Measurements from ENCODE around the gene ZNF746.

Gene ZNF746

DNA sequence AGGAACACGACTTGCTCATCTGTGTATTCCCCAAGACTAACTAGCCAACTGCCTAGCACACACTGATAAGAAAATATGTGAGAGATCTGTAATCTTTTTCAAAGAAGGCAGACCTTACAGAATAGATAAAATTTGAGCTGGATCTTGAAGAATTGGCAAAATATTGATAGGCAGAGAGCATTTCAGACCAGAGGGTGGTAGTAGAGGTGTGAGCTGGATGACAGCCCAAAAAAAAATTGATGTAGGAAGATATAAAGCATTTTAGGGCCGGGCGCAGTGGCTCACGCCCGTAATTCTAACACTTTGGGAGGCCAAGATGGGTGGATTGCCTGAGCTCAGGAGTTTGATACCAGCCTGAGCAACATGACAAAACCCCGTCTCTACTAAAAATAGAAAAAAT, 1.2 kb upstream of the ZNF746 start:
- no peak for ATAC-seq

DNA sequence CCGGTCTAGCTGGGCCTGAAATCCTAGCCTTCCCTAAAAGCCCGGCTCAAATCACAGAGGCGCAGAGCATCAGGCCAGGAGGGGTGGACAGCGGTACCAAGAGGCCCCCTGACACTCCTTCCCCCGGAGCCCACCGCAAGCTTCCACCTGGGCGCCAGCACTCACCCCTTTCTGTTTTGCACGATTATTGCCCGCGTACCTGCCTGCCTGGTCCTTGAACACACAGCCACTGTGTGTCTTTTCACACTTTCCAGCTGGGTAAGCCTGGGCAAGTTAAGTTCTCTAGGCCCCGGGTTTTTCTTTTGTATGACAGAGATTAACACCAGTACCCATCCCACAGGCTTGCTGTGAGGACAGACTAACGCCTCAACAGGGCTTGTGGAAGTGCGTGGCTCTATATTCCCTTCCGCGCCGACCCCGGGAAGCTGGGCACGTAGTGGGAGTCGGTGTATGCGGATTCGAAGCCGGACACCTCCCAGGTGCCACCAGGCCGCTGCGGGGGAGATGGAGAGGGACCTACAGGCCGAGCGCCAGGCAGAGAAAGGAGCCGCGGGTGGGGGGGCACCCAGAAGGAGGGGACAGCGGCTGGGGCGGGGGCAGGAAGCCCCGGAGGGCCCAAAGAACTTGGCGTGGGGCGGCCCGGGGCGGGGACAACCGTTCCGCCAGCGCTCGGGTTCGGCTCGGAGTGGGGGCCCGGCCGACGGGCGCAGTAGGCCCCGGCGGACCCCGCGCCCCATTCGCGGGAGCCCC, 792 bp downstream of the ZNF746 start:
- TF ChIP-seq ISL1 (CRISPR knock-in tag; IDR thresholded peaks at IDR 0.05) (no peak), ARNTL (CRISPR knock-in tag; IDR thresholded peaks at IDR 0.05; ENCODE audit: borderline replicate concordance, low read depth) (no peak), ZFP30 (CRISPR knock-in tag; IDR thresholded peaks at IDR 0.05) (no peak), BACH2 (CRISPR knock-in tag; IDR thresholded peaks at IDR 0.05; ENCODE audit: borderline replicate concordance) (no peak), ZC3H10 (CRISPR knock-in tag; IDR thresholded peaks at IDR 0.05) (no peak), CSDC2 (CRISPR knock-in tag; IDR thresholded peaks at IDR 0.05) (no peak), ZNF8 (CRISPR knock-in tag; IDR thresholded peaks at IDR 0.05) (no peak), ZFP3 (CRISPR knock-in tag; IDR thresholded peaks at IDR 0.05) (no peak), ZNF70 (CRISPR knock-in tag; IDR thresholded peaks at IDR 0.05) (no peak), TCF4 (CRISPR knock-in tag; IDR thresholded peaks at IDR 0.05; ENCODE audit: borderline replicate concordance) (no peak), ESRRG (CRISPR knock-in tag; IDR thresholded peaks at IDR 0.05) (no peak), OSR1 (CRISPR knock-in tag; IDR thresholded peaks at IDR 0.05) (no peak), ZNF565 (CRISPR knock-in tag; conservative IDR thresholded peaks at IDR 0.05; ENCODE audit: low read depth) (no peak)
- TF ChIP-seq, protein P1, sequence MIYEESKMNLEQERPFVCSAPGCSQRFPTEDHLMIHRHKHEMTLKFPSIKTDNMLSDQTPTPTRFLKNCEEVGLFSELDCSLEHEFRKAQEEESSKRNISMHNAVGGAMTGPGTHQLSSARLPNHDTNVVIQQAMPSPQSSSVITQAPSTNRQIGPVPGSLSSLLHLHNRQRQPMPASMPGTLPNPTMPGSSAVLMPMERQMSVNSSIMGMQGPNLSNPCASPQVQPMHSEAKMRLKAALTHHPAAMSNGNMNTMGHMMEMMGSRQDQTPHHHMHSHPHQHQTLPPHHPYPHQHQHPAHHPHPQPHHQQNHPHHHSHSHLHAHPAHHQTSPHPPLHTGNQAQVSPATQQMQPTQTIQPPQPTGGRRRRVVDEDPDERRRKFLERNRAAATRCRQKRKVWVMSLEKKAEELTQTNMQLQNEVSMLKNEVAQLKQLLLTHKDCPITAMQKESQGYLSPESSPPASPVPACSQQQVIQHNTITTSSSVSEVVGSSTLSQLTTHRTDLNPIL (CRISPR knock-in tag; IDR thresholded peaks at IDR 0.05; ENCODE audit: low read depth) = no peak
- TF ChIP-seq, protein P2, sequence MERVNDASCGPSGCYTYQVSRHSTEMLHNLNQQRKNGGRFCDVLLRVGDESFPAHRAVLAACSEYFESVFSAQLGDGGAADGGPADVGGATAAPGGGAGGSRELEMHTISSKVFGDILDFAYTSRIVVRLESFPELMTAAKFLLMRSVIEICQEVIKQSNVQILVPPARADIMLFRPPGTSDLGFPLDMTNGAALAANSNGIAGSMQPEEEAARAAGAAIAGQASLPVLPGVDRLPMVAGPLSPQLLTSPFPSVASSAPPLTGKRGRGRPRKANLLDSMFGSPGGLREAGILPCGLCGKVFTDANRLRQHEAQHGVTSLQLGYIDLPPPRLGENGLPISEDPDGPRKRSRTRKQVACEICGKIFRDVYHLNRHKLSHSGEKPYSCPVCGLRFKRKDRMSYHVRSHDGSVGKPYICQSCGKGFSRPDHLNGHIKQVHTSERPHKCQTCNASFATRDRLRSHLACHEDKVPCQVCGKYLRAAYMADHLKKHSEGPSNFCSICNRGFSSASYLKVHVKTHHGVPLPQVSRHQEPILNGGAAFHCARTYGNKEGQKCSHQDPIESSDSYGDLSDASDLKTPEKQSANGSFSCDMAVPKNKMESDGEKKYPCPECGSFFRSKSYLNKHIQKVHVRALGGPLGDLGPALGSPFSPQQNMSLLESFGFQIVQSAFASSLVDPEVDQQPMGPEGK (CRISPR knock-in tag; IDR thresholded peaks at IDR 0.05; ENCODE audit: borderline replicate concordance) = no peak
- peak; percentile 50 for ATAC-seq

More for the DNA sequence above, 1.2 kb upstream of the ZNF746 start:
- no peak for TF ChIP-seq ZNF70 (CRISPR knock-in tag; IDR thresholded peaks at IDR 0.05)
- no peak for TF ChIP-seq ISL1 (CRISPR knock-in tag; IDR thresholded peaks at IDR 0.05)
- no peak for TF ChIP-seq ZNF8 (CRISPR knock-in tag; IDR thresholded peaks at IDR 0.05)
- TF ChIP-seq CSDC2 (CRISPR knock-in tag; IDR thresholded peaks at IDR 0.05) = no peak
- TF ChIP-seq, protein P3, sequence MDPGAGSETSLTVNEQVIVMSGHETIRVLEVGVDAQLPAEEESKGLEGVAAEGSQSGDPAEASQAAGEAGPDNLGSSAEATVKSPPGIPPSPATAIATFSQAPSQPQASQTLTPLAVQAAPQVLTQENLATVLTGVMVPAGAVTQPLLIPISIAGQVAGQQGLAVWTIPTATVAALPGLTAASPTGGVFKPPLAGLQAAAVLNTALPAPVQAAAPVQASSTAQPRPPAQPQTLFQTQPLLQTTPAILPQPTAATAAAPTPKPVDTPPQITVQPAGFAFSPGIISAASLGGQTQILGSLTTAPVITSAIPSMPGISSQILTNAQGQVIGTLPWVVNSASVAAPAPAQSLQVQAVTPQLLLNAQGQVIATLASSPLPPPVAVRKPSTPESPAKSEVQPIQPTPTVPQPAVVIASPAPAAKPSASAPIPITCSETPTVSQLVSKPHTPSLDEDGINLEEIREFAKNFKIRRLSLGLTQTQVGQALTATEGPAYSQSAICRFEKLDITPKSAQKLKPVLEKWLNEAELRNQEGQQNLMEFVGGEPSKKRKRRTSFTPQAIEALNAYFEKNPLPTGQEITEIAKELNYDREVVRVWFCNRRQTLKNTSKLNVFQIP (CRISPR knock-in tag; IDR thresholded peaks at IDR 0.05; ENCODE audit: borderline replicate concordance, low read depth) = no peak
- no peak for TF ChIP-seq ZFP3 (CRISPR knock-in tag; IDR thresholded peaks at IDR 0.05)
- no peak for TF ChIP-seq RARB (CRISPR knock-in tag; IDR thresholded peaks at IDR 0.05)
- no peak for TF ChIP-seq OSR1 (CRISPR knock-in tag; IDR thresholded peaks at IDR 0.05)

DNA sequence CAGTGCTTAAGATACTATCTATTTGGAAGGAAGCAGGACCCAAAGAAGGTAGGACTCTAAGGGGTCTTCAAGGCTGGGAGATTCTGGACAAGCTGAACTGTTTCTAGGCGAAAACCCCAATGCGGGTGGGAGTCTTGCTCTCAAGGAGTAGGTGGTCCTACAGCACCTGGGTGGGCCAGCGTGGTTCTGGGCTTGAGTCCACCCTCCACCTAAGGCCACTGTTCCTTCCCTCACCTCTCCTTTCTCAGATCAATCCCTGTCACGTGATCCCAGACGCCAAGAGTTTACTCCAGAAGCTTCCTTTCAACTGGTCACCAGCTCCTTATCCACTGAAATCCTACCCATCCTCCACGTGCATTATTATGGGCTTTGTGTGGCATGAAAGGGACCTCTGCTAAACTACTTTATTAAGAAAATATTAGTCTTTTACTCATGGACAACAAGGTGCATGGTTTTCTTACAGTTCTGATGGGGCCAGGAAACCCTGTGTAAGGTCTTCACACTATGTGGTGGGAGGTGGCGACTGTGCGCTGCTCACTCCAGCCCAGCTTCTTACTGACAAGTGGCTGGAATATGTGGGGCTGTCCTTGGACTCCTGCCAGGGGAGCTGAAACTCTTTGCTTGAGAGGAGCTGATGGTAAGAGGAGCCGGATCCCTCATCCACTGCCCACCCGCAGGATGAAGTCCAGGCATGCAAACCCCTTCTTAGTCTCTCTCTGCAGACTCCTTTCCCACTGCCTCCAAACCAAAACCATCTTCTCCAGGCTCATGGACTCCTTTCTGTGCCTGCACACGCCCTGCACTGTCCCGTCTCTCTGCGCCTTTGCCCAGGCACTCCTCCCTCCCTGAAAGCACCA, 1.6 kb downstream of the ZNF746 start:
- peak; percentile 74 for ATAC-seq
- TF ChIP-seq, protein P1 (CRISPR knock-in tag; IDR thresholded peaks at IDR 0.05; ENCODE audit: low read depth) = no peak
- TF ChIP-seq PPARA (CRISPR knock-in tag; IDR thresholded peaks at IDR 0.05; ENCODE audit: borderline replicate concordance) (no peak), ZFP30 (CRISPR knock-in tag; IDR thresholded peaks at IDR 0.05) (no peak), ESRRG (CRISPR knock-in tag; IDR thresholded peaks at IDR 0.05) (no peak), ZNF565 (CRISPR knock-in tag; conservative IDR thresholded peaks at IDR 0.05; ENCODE audit: low read depth) (no peak), ZNF70 (CRISPR knock-in tag; IDR thresholded peaks at IDR 0.05) (no peak), ISL1 (CRISPR knock-in tag; IDR thresholded peaks at IDR 0.05) (no peak), ZNF8 (CRISPR knock-in tag; IDR thresholded peaks at IDR 0.05) (no peak), TCF4 (CRISPR knock-in tag; IDR thresholded peaks at IDR 0.05; ENCODE audit: borderline replicate concordance) (no peak), RARB (CRISPR knock-in tag; IDR thresholded peaks at IDR 0.05) (no peak), CSDC2 (CRISPR knock-in tag; IDR thresholded peaks at IDR 0.05) (no peak), GLIS3 (CRISPR knock-in tag; IDR thresholded peaks at IDR 0.05) (no peak), BACH2 (CRISPR knock-in tag; IDR thresholded peaks at IDR 0.05; ENCODE audit: borderline replicate concordance) (no peak), ZC3H10 (CRISPR knock-in tag; IDR thresholded peaks at IDR 0.05) (no peak), SNAI2 (CRISPR knock-in tag; IDR thresholded peaks at IDR 0.05) (no peak), ZFP3 (CRISPR knock-in tag; IDR thresholded peaks at IDR 0.05) (no peak)
- TF ChIP-seq, protein P3 (CRISPR knock-in tag; IDR thresholded peaks at IDR 0.05; ENCODE audit: borderline replicate concordance, low read depth) = no peak
- TF ChIP-seq, protein P4, sequence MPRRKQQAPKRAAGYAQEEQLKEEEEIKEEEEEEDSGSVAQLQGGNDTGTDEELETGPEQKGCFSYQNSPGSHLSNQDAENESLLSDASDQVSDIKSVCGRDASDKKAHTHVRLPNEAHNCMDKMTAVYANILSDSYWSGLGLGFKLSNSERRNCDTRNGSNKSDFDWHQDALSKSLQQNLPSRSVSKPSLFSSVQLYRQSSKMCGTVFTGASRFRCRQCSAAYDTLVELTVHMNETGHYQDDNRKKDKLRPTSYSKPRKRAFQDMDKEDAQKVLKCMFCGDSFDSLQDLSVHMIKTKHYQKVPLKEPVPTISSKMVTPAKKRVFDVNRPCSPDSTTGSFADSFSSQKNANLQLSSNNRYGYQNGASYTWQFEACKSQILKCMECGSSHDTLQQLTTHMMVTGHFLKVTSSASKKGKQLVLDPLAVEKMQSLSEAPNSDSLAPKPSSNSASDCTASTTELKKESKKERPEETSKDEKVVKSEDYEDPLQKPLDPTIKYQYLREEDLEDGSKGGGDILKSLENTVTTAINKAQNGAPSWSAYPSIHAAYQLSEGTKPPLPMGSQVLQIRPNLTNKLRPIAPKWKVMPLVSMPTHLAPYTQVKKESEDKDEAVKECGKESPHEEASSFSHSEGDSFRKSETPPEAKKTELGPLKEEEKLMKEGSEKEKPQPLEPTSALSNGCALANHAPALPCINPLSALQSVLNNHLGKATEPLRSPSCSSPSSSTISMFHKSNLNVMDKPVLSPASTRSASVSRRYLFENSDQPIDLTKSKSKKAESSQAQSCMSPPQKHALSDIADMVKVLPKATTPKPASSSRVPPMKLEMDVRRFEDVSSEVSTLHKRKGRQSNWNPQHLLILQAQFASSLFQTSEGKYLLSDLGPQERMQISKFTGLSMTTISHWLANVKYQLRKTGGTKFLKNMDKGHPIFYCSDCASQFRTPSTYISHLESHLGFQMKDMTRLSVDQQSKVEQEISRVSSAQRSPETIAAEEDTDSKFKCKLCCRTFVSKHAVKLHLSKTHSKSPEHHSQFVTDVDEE (CRISPR knock-in tag; IDR thresholded peaks at IDR 0.05) = no peak

Data from SK-N-SH treated with all-trans-retinoic acid at 6 μM for 48 hours (cell line).